Urinary bladder (tissue), 4 donors: ENCODE data around the gene CA12. TPM values are rescaled to one million over a fixed set of nuclear protein-coding genes. Genes with fewer than 3 reads are reported as not detected.

Source experiments
- DNase-seq: peaks from one replicate; pipeline ENCODE4 v3.0.0-alpha.2; 2015; ENCODE audit errors: extremely low spot score
- H3K27ac ChIP-seq: one replicate; pipeline ENCODE4 v1.5.1; 2013; ENCODE audit warnings: low read depth, mild to moderate bottlenecking, moderate library complexity
- H3K36me3 ChIP-seq: one replicate; pipeline ENCODE4 v1.6.1; 2013; ENCODE audit warnings: mild to moderate bottlenecking, moderate library complexity; ENCODE audit not compliant: insufficient read depth
- H3K4me1 ChIP-seq: one replicate; pipeline ENCODE4 v1.6.1; 2013; ENCODE audit warnings: mild to moderate bottlenecking, moderate library complexity; ENCODE audit not compliant: insufficient read depth
- H3K4me3 ChIP-seq: one replicate; pipeline ENCODE4 v1.5.1; 2013; ENCODE audit warnings: low read depth, low read length
- WGBS: extraction: QIAGEN DNeasy Blood & Tissue Kit; methylation state at CpG from one replicate; pipeline ENCODE4 v1.1.7; 2013; 5-methylcytosine and 5-hydroxymethylcytosine counted together
- polyA plus RNA-seq: library from polyadenylated mRNA; stranded (reverse); fragments of 200-250 nt; gene quantifications from one replicate; pipeline ENCODE4 v1.2.3, GENCODE V29; 2013
- total RNA-seq: library from RNA; depleted of rRNA; stranded (reverse); fragments of >200 nt; gene quantifications from one replicate; pipeline ENCODE4 v1.2.3, GENCODE V29; 2014
- donor health status: healthy with polysubstance abuse.
- donor health status: healthy.

The CA12 gene
- total and polyA plus RNA-seq, 2 donors, result 5.8 to 14.9 TPM

GRCh38 chr15:63409179-63409578, 27.5 kb upstream of the CA12 start:
- H3K27ac ChIP-seq, result no peak overlapping the region
- H3K36me3 ChIP-seq, result no peaks in the 10 kb centered on the region
- DNase-seq, result no peak
- H3K4me1 ChIP-seq, result no peaks in the 10 kb centered on the region
- no peak overlapping the region for H3K4me3 ChIP-seq
- 99% methylated on average over 5 of the region's 5 CpGs for WGBS

GRCh38 chr15:63408524-63408923, 26.9 kb upstream of the CA12 start:
- Histone ChIP-seq H3K36me3 (no peaks in the 10 kb centered on the region), H3K4me3 (no peak overlapping the region), H3K27ac (no peak overlapping the region), H3K4me1 (no peaks in the 10 kb centered on the region)
- WGBS, result 63% methylated on average over 2 of the region's 2 CpGs
- no peak for DNase-seq

GRCh38 chr15:63407612-63408011, 26.0 kb upstream of the CA12 start:
- 51% methylated on average over 5 of the region's 5 CpGs for WGBS
- H3K4me1 ChIP-seq, result no peaks in the 10 kb centered on the region
- no peaks in the 10 kb centered on the region for H3K36me3 ChIP-seq
- no peak overlapping the region for H3K27ac ChIP-seq
- no peak for DNase-seq
- H3K4me3 ChIP-seq, result no peak overlapping the region

GRCh38 chr15:63405683-63406390, 24.2 kb upstream of the CA12 start:
- H3K4me1 ChIP-seq, result no peaks in the 10 kb centered on the region
- no peak for DNase-seq
- H3K4me3 ChIP-seq, result no peak overlapping the region
- no peaks in the 10 kb centered on the region for H3K36me3 ChIP-seq
- no peak overlapping the region for H3K27ac ChIP-seq
- WGBS, result 91% methylated on average over 9 of the region's 9 CpGs

- no peak for DNase-seq
- Histone ChIP-seq H3K27ac (no peak overlapping the region), H3K36me3 (no peaks in the 10 kb centered on the region), H3K4me3 (no peak overlapping the region), H3K4me1 (no peaks in the 10 kb centered on the region)
- WGBS, result 94% methylated on average over 5 of the region's 5 CpGs
Observed at GRCh38 chr15:63405159-63405558, 23.5 kb upstream of the CA12 start.

GRCh38 chr15:63403254-63403945, 21.8 kb upstream of the CA12 start:
- 82% methylated on average over 11 of the region's 11 CpGs for WGBS
- Histone ChIP-seq H3K4me1 (no peaks in the 10 kb centered on the region), H3K36me3 (no peaks in the 10 kb centered on the region), H3K27ac (no peak overlapping the region), H3K4me3 (no peak overlapping the region)
- DNase-seq, result no peak

GRCh38 chr15:63402498-63403253, 21.0 kb upstream of the CA12 start:
- Histone ChIP-seq H3K27ac (no peak overlapping the region), H3K4me3 (no peak overlapping the region), H3K4me1 (no peaks in the 10 kb centered on the region), H3K36me3 (no peaks in the 10 kb centered on the region)
- DNase-seq, result no peak
- WGBS, result 58% methylated on average over 7 of the region's 7 CpGs

- Histone ChIP-seq H3K4me3 (no peak overlapping the region), H3K36me3 (no peaks in the 10 kb centered on the region), H3K27ac (no peak overlapping the region), H3K4me1 (no peaks in the 10 kb centered on the region)
- no peak for DNase-seq
- WGBS, result 95% methylated on average over 5 of the region's 5 CpGs
Observed at GRCh38 chr15:63401714-63402497, 20.3 kb upstream of the CA12 start.

GRCh38 chr15:63401078-63401477, 19.4 kb upstream of the CA12 start:
- no peaks in the 10 kb centered on the region for H3K36me3 ChIP-seq
- no peak overlapping the region for H3K27ac ChIP-seq
- no peak for DNase-seq
- H3K4me3 ChIP-seq, result no peak overlapping the region
- H3K4me1 ChIP-seq, result no peaks in the 10 kb centered on the region
- 86% methylated on average over 2 of the region's 2 CpGs for WGBS

GRCh38 chr15:63398456-63398855, 16.8 kb upstream of the CA12 start:
- Histone ChIP-seq H3K4me3 (no peak overlapping the region), H3K4me1 (no peaks in the 10 kb centered on the region), H3K36me3 (no peaks in the 10 kb centered on the region), H3K27ac (no peak overlapping the region)
- WGBS, result 89% methylated on average over 2 of the region's 2 CpGs
- DNase-seq, result no peak

GRCh38 chr15:63396152-63396928, 14.7 kb upstream of the CA12 start:
- 76% methylated on average over 8 of the region's 8 CpGs for WGBS
- H3K36me3 ChIP-seq, result no peaks in the 10 kb centered on the region
- H3K27ac ChIP-seq, result no peak overlapping the region
- H3K4me3 ChIP-seq, result no peak overlapping the region
- H3K4me1 ChIP-seq, result no peaks in the 10 kb centered on the region
- DNase-seq, result no peak

- H3K36me3 ChIP-seq, result no peaks in the 10 kb centered on the region
- no peak overlapping the region for H3K4me3 ChIP-seq
- H3K4me1 ChIP-seq, result no peaks in the 10 kb centered on the region
- H3K27ac ChIP-seq, result no peak overlapping the region
- WGBS, result 77% methylated on average over 4 of the region's 4 CpGs
- DNase-seq, result no peak
Observed at GRCh38 chr15:63395730-63396151, 14.1 kb upstream of the CA12 start.
